RKO (cell line): ENCODE data around the gene GALK1.

Source experiments
- DNase-seq: peaks from one replicate; pipeline ENCODE4 v3.0.0-alpha.2; 2016; ENCODE audit warnings: low spot score

Gene GALK1

DNA sequence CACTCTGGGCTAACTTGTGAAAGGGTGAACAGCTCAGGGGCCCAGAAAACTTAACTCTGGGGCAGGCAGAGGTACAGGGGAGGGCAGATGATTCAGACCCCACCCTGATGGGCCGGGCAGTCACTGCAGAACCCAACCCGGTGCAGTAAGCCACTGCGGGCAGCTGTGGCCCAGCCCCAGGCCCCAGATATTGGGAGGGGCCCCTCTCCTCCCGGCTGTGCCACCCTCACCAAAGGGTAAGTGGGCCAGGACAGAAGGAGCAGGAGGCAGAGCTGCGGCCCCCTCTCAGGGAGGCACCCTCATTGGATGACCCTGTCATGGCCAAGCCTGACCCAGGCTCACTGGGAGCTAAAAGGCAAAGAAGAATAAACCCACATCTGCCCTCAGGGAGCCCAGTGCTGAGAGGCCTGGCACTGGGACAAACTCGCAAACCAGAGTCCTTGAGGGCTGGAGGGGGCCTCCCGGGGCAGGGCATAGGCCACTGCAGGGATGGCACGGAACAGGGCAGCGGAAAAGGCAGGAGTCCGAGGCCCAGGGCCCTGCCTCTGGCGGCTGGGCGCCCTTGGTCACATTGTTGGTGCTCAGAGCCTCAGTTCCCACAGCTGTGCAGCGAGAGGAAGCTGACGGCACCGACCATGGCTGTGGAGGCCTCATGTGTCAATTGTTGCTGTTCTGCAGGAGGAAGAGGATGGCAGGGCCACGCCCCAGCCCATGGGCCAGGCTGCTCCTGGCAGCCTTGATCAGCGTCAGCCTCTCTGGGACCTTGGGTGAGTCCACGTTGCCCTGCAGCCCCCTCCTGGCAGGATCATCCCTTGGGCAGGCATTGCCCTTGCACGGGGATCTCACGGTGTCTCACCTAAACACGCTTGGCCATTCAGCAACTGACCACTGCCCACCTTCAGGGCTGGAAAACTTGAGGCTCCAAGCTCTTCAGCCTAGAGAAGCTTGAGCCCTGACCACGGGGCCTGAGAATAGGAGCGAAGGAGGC lies 40.7 kb downstream of the GALK1 start:
- no peak for DNase-seq

DNA sequence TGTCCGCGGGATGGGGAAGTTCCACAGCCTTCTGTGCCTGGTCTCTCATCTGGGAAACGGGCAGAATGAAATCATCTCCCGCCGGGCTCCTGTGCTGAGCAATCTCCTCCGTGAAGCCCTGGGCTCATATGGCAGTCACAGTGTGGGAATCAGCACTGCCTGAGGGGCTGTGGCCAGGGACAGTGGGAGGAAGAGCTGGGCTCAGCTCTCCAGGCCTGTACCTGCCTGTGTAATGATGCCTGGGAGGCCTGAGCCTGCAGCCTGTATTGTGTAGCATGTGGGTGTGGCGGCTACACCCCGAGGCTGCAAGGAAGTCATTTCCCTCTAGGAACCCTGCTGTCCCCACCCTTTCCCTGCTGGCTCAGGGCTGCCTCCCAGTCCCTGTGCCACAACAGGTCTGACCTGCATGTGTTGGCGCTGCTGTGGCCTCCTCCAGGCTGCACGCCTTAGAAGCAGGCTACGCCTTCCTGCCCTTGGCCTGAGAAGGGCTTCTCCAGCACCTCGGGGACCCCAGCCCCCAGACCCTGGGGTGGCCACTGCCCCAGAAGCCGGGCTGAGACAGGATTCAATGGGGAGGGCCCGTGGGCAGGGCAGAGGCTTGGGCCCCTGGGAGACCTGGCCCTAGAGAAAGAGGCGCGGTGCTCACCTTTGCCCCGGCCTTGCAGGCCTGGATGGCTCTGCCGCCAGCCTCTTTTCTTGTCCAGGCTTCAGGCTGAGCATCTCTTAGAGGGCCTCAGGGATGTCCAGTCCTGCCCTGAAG lies 41.6 kb downstream of the GALK1 start:
- DNase-seq = no peak

DNA sequence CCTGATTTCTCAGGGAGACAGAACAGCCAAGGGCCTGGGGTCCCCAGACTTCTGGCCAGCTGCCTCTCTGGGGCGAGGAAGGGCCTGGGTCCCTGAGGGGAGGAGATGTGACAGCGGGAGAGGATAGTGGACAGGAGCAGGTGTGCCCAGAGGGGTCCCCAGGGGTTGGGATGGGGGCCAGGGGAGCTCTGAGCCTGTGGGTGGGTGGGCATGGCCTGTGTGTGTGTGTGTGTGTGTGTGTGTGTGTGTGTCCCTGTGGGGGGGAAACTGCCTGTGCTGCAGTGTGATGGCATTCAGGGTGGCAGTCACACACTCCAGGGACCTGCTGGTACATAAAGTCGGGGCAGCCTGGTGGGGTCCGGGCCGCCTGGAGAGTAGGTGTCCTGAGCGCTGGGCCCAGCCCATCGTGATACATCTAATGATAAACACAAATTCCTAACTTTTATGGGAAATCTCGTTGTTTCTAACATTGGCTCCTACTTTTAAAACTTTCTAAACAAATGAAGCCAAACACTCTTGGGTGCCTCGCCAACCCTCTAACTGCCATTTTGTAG lies 42.4 kb downstream of the GALK1 start:
- no peak for DNase-seq

DNA sequence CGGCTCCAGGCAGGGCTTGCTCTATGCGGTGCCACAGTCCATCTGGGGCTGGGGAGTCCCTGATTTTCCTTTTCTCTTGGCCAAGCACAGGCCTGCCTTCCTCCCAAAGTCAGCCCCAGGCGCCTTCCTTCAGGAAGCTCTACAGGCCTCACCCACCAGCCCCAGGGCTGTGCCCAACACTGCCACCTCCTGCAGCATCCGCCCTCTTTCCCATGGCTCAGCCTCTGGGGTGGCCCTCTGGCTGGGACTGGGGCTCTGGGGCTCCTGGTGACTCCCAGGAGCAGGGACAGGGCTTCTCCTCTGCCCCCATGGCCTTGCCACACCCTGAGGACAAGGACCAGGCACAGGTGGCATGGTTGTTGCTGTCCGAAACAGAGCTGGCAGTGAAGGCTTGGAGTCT lies 42.9 kb downstream of the GALK1 start:
- DNase-seq = no peak

DNA sequence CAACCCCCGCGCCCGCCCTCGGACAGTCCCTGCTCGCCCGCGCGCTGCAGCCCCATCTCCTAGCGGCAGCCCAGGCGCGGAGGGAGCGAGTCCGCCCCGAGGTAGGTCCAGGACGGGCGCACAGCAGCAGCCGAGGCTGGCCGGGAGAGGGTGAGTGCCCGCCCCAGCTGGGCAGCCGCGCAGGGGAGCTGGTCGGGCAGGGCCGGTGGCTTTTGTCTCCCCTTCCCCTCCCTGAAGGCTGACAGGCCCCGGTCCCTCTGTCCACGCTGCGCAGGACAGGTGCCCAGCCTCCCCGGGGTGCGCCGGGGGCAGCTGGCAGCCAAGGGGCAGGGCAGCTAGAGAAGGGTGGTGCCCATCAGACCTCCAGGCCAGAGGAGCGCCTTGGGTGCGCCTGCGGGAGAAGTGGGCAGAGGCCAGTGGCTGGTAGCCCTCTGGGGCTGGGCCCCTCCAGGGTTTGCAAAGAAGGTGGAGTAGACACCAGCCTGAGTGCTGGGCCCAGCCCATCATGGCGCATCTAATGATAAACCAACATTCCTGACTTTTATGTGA lies 43.5 kb downstream of the GALK1 start:
- no peak for DNase-seq

DNA sequence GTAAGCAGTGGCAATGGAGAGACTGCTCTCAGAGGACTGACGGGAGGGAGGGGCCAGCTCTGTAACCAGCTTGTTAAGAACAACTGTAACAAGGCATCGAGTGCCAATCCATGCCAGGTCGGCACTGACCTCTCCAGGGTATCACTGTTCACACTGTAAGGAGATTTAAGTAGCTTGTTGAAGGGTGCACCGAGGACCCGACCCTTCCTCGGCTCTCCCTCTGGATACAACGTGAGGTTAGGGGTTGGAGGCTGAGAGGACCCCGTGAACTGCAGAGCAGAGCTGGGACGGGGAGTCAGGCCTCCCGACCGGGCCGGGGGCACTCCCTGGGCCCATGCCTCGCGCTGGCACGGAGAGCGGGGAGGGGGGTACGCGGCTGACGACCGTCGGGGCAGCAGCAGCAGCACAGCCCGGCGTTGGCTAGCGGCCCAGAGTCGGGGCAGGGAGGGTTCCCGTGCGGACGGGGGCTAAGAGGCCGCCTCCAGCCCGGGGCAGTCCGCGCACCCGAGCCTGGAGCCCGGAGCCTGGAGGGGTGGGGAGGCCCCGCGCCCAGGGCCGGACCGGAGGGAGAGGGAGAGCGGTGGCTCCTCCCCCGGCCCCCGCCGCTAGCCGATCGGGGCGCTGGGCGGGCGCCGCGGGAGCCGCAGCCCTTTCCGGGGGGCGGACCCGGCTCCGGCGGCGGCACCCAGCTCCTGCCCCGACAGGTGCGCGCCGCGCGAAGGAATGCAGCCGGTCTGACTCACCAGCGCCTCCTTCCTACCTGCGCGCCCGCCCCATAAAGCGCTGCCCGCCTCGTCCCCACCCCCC lies 44.1 kb downstream of the GALK1 start, which contains the start of gene ITGB4:
Gene ITGB4, plus strand, starts transcription at position 804 of the 807 bp plus-strand sequence. CDS start 3,245 bp downstream, outside the sequence.
- no peak for DNase-seq

DNA sequence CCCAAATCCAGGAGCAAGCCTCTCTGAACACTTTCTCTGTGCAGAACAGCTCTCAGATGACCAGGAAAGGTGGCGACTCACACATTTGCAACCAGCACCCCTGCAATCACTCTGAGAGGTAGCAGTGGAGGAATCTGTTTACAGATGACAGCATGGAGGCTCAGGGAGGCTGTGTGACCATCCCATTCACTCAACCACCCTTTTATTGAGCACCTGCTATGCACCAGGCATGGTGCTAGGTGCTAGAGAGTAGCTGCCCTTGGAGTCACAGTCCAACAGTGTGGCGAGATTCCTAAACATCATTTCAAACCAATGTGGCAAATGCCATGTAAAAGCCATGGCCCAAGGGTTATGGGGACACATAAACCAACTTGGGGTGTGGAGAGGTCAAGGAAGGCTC lies 45.3 kb downstream of the GALK1 start:
- DNase-seq = no peak

DNA sequence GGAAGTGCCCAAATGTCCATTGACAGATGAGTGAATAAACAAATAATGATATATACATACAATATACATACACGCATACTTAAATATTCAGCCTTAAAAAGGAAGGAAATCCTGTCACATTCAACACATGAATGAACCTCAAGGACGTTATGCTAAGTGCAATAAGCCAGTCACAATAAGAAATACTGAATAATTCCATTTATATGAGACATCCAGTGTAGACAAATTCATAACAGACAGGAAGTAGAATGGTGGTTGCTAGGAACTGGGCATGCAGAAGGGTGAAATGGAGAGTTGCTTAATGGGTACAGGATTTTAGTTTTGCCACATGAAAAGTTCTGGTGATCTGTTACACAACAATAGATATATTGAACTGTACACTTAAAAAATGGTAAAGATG lies 52.5 kb downstream of the GALK1 start:
- peak; percentile 35 for DNase-seq
